ENCODE results near the gene PLAAT4. TPM values are rescaled to one million over a fixed set of nuclear protein-coding genes. Genes with fewer than 3 reads are reported as not detected.

Gene PLAAT4
- total and polyA plus RNA-seq, 2 of the 13 experiments (the other 11 are each of a cell fraction or from before 2014, with no cell fraction given), result 0.71 to 1.00 TPM

DNA sequence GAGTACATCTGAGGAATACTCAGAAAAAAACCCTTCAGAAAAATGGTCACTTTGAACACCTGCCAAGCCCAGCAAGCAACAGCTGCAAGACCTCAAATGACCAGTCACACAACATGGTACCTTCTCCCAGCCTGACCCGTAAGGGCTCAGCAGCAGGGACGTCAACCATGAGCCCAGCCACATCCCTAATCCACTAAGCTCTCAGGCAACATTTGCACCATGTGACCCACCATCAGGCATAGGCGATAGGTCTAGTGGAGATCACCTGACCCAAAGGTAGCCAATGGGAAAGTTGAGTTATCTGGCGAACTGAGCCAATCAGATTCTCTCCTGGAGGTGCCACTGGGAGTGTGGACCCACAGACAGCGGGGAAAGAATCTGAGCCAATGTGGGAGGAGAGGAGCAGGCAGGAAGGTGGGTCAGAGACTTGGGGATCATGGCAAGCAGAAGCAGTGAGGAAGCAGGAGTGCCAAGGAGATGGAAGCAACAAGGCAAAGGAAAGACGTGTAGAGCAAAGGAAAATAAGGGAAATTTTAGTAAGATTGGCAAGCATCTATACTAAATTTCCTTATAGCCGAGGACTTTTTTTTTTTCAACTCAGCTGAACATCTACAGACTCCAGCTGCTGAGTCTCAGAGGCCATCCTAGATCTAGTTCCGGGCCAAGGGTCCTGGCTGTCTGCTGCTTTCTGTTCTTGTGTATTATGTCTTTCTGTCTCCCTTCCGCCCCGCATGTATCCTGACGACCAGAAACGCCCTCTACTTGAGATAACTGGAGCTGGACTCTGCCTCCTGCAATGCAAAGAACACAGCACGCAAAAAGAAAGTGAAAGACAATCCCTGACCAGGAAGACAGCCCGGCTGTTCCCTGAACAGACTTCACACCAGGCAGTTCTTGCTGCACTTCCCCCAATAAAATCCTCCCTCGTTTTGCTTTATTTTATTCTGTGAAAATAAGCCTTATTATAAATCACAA, 37.6 kb downstream of the PLAAT4 start (continued):
- TF ChIP-seq KAT7 (CRISPR knock-in tag; IDR thresholded peaks at IDR 0.05; ENCODE audit: borderline replicate concordance), result 0 out of 2 replicates have a peak, but pooled peaks have one; percentile 36
- TF ChIP-seq EHMT2 (IDR thresholded peaks at IDR 0.05; ENCODE audit: borderline replicate concordance, low read depth, low read length), result peak; percentile 30; the same call in 1 of the 2 replicates
- TF ChIP-seq, protein P1, sequence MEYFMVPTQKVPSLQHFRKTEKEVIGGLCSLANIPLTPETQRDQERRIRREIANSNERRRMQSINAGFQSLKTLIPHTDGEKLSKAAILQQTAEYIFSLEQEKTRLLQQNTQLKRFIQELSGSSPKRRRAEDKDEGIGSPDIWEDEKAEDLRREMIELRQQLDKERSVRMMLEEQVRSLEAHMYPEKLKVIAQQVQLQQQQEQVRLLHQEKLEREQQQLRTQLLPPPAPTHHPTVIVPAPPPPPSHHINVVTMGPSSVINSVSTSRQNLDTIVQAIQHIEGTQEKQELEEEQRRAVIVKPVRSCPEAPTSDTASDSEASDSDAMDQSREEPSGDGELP (IDR thresholded peaks at IDR 0.05; ENCODE audit: borderline replicate concordance, low read depth), result 0 out of 2 replicates have a peak, but pooled peaks have one; percentile 20
- no peak for TF ChIP-seq ZKSCAN8 (CRISPR knock-in tag; IDR thresholded peaks at IDR 0.05; ENCODE audit: borderline replicate concordance)
- TF ChIP-seq MIER2 (CRISPR knock-in tag; IDR thresholded peaks at IDR 0.05), result no peak
- TF ChIP-seq REL (CRISPR knock-in tag; conservative IDR thresholded peaks at IDR 0.05), result no peak
- no peak for TF ChIP-seq HNRNPL (IDR thresholded peaks at IDR 0.05; ENCODE audit: low read depth, low read length)
- 0 out of 2 replicates have a peak, but pooled peaks have one; percentile 13 for TF ChIP-seq KMT2A (CRISPR knock-in tag; IDR thresholded peaks at IDR 0.05)
- peak; percentile 50 for TF ChIP-seq NFYB (CRISPR knock-in tag; IDR thresholded peaks at IDR 0.05)
- TF ChIP-seq HNF4A (CRISPR knock-in tag; IDR thresholded peaks at IDR 0.05), result peak; percentile 61; the same call in 1 of the 2 replicates
- TF ChIP-seq KLF12 (CRISPR knock-in tag; IDR thresholded peaks at IDR 0.05; ENCODE audit: borderline replicate concordance), result no peak
- no peak for TF ChIP-seq HOXD1 (CRISPR knock-in tag; IDR thresholded peaks at IDR 0.05)
- TF ChIP-seq ETV5 (CRISPR knock-in tag; IDR thresholded peaks at IDR 0.05; ENCODE audit: borderline replicate concordance), result peak; percentile 30; the same call in 1 of the 2 replicates
- TF ChIP-seq, protein P2, sequence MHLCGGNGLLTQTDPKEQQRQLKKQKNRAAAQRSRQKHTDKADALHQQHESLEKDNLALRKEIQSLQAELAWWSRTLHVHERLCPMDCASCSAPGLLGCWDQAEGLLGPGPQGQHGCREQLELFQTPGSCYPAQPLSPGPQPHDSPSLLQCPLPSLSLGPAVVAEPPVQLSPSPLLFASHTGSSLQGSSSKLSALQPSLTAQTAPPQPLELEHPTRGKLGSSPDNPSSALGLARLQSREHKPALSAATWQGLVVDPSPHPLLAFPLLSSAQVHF (CRISPR knock-in tag; IDR thresholded peaks at IDR 0.05), result no peak
- TF ChIP-seq CHCHD3 (CRISPR knock-in tag; IDR thresholded peaks at IDR 0.05), result no peak
- TF ChIP-seq TCF12 (IDR thresholded peaks at IDR 0.05), result no peak
- no peak for TF ChIP-seq TCF12 (CRISPR knock-in tag; IDR thresholded peaks at IDR 0.05)
- no peak for TF ChIP-seq NR2F6 (IDR thresholded peaks at IDR 0.05)
- TF ChIP-seq NR2F6 (CRISPR knock-in tag; IDR thresholded peaks at IDR 0.05), result no peak
- TF ChIP-seq, protein P3, sequence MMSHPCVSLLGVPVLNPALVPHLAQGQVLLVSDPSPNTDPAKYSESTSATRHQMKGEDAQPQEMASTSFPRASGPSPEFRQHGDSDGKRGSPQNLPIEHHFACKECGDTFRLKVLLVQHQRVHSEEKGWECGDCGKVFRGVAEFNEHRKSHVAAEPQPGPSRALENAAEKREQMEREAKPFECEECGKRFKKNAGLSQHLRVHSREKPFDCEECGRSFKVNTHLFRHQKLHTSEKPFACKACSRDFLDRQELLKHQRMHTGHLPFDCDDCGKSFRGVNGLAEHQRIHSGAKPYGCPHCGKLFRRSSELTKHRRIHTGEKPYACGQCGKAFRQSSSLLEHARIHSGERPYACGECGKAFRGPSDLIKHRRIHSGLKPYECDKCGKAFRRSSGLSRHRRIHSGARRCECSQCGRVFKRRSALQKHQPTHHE (CRISPR knock-in tag; IDR thresholded peaks at IDR 0.05; ENCODE audit: borderline replicate concordance), result no peak
- TF ChIP-seq ZNF263 (CRISPR knock-in tag; IDR thresholded peaks at IDR 0.05), result no peak
- peak; percentile 12; the same call in 1 of the 2 replicates for TF ChIP-seq KDM2A (CRISPR knock-in tag; IDR thresholded peaks at IDR 0.05; ENCODE audit: borderline replicate concordance, low read depth)
- TF ChIP-seq, protein P4, sequence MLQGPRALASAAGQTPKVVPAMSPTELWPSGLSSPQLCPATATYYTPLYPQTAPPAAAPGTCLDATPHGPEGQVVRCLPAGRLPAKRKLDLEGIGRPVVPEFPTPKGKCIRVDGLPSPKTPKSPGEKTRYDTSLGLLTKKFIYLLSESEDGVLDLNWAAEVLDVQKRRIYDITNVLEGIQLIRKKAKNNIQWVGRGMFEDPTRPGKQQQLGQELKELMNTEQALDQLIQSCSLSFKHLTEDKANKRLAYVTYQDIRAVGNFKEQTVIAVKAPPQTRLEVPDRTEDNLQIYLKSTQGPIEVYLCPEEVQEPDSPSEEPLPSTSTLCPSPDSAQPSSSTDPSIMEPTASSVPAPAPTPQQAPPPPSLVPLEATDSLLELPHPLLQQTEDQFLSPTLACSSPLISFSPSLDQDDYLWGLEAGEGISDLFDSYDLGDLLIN (CRISPR knock-in tag; IDR thresholded peaks at IDR 0.05; ENCODE audit: borderline replicate concordance), result no peak
- TF ChIP-seq, protein P5, sequence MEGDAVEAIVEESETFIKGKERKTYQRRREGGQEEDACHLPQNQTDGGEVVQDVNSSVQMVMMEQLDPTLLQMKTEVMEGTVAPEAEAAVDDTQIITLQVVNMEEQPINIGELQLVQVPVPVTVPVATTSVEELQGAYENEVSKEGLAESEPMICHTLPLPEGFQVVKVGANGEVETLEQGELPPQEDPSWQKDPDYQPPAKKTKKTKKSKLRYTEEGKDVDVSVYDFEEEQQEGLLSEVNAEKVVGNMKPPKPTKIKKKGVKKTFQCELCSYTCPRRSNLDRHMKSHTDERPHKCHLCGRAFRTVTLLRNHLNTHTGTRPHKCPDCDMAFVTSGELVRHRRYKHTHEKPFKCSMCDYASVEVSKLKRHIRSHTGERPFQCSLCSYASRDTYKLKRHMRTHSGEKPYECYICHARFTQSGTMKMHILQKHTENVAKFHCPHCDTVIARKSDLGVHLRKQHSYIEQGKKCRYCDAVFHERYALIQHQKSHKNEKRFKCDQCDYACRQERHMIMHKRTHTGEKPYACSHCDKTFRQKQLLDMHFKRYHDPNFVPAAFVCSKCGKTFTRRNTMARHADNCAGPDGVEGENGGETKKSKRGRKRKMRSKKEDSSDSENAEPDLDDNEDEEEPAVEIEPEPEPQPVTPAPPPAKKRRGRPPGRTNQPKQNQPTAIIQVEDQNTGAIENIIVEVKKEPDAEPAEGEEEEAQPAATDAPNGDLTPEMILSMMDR (CRISPR knock-in tag; IDR thresholded peaks at IDR 0.05), result peak; percentile 58
- TF ChIP-seq PCBP1 (IDR thresholded peaks at IDR 0.05; ENCODE audit: borderline replicate concordance, low read depth, low read length), result no peak
